Esophagus muscularis mucosa (tissue), 4 donors: ENCODE measurements around the gene TOGARAM1.

Source experiments
- EP300 ChIP-seq: sonication (generic); formaldehyde crosslinking; IDR thresholded peaks from one replicate; pipeline ENCODE4 v1.6.1; 2017; ENCODE audit warnings: antibody characterized with exemption
- POLR2A ChIP-seq: fragments of 450-650 bp; IDR thresholded peaks from one replicate; pipeline ENCODE4 v1.6.1; 2017; ENCODE audit warnings: antibody characterized with exemption, moderate library complexity, mild to moderate bottlenecking, low read depth
- POLR2AphosphoS5 ChIP-seq, 2 donors: sonication (generic); formaldehyde crosslinking; IDR thresholded peaks; one replicate each; pipeline ENCODE4 v1.6.1; 2017; ENCODE audit warnings: antibody characterized with exemption in 2 of 2
- TF ChIP-seq, protein P1 (sequence below), 3 experiments: fragments of 200-600 bp in 2 of 3; fragments of 450-650 bp in 1 of 3; sonication (generic) in 2 of 3; IDR thresholded peaks; one replicate each; pipeline ENCODE4 v1.5.1; 2017 to 2019; ENCODE audit warnings: antibody characterized with exemption in 3 of 3, mild to moderate bottlenecking in 2 of 3, moderate library complexity in 1 of 3

DNA sequence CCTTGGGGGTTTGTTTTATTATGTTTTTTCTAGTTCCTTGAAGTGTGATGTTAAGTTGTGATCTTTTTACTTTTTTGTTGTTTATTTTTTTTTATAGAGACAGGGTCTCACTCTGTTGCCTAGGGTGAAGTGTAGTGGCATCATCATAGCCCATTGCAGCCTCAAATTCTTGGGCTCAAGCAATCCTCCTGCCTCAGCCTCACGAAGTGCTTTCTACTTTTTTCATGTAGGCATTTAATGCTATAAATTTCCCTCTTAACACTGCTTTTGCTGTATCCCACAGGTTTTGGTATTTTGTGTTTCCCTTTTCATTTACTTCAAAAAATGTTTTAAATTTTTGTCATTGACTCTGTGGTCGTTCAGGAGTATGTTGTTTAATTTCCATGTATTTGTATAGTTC, 95.4 kb downstream of the TOGARAM1 start:
- TF ChIP-seq, protein P1, sequence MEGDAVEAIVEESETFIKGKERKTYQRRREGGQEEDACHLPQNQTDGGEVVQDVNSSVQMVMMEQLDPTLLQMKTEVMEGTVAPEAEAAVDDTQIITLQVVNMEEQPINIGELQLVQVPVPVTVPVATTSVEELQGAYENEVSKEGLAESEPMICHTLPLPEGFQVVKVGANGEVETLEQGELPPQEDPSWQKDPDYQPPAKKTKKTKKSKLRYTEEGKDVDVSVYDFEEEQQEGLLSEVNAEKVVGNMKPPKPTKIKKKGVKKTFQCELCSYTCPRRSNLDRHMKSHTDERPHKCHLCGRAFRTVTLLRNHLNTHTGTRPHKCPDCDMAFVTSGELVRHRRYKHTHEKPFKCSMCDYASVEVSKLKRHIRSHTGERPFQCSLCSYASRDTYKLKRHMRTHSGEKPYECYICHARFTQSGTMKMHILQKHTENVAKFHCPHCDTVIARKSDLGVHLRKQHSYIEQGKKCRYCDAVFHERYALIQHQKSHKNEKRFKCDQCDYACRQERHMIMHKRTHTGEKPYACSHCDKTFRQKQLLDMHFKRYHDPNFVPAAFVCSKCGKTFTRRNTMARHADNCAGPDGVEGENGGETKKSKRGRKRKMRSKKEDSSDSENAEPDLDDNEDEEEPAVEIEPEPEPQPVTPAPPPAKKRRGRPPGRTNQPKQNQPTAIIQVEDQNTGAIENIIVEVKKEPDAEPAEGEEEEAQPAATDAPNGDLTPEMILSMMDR (IDR thresholded peaks at IDR 0.05) = no peak
- TF ChIP-seq POLR2A (no peak), EP300 (no peak), POLR2AphosphoS5 (IDR thresholded peaks at IDR 0.05) (no peak)
